IgD-negative memory B cell (primary cell): ENCODE data around the gene MNAT1. TPM values are rescaled to one million over a fixed set of nuclear protein-coding genes. Genes with fewer than 3 reads are reported as not detected.

Source experiments
- H3K27ac Mint-ChIP-seq, 3 donors: one replicate each; pipeline ENCODE4 v1.8.0; 2020 to 2022; ENCODE audit warnings: mild to moderate bottlenecking in 3 of 3, mixed read lengths in 3 of 3, moderate library complexity in 1 of 3
- H3K27me3 Mint-ChIP-seq: one replicate; pipeline ENCODE4 v1.8.0; 2021; ENCODE audit warnings: mixed read lengths
- H3K36me3 Mint-ChIP-seq: one replicate; pipeline ENCODE4 v1.8.0; 2020; ENCODE audit warnings: mild to moderate bottlenecking, mixed read lengths
- H3K4me1 Mint-ChIP-seq, 3 donors: one replicate each; pipeline ENCODE4 v1.8.0; 2020 to 2022; ENCODE audit warnings: mixed read lengths in 3 of 3, mild to moderate bottlenecking in 1 of 3
- H3K4me3 Mint-ChIP-seq, 4 donors: one replicate each; pipeline ENCODE4 v1.8.0; 2020 to 2022; ENCODE audit warnings: mild to moderate bottlenecking in 4 of 4, mixed read lengths in 4 of 4, moderate library complexity in 3 of 4
- H3K9me3 Mint-ChIP-seq, 3 donors: one replicate each; pipeline ENCODE4 v1.8.0; 2020 to 2021; ENCODE audit warnings: mixed read lengths in 3 of 3, mild to moderate bottlenecking in 1 of 3
- polyA plus RNA-seq: library from polyadenylated mRNA; unstranded; fragments of 300-500 nt; fragmentation: Illumina TruSeq; gene quantifications from one replicate; pipeline ENCODE4 v1.2.3, GENCODE V29; 2021

MNAT1 gene
- polyA plus RNA-seq, 1 donor from 2014 or later = 18.0 TPM

DNA sequence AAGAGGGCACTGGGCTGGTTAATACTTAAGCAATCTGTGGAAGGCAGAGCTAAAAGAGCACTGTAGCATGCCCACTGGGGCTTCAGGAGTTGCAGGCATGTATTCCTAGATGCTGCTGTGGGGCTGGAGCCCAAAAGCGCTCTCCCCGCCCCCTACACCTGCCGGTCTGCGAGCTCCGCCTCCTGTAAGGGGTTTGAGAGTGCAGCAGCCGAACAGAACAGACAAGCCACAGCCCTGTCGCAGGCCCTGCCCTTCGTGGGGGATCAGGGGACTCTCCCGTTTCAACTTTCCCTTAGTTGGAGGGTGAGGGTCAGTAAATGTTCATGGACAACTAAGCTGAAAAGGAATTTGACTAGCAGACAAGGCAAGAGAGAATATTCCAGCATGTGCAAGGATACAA, 264.1 kb downstream of the MNAT1 start:
- Mint-ChIP-seq H3K36me3 (peaks cover 20% of the 10 kb centered on the region), H3K27ac (no peak overlapping the region), H3K4me3 (no peak overlapping the region), H3K27me3 (no peaks in the 10 kb centered on the region), H3K4me1 (peaks cover 0 to 2% (median 2%) of the 10 kb centered on the region in 3 donors), H3K9me3 (peaks cover 0 to 2% (median 0%) of the 10 kb centered on the region in 3 donors)

DNA sequence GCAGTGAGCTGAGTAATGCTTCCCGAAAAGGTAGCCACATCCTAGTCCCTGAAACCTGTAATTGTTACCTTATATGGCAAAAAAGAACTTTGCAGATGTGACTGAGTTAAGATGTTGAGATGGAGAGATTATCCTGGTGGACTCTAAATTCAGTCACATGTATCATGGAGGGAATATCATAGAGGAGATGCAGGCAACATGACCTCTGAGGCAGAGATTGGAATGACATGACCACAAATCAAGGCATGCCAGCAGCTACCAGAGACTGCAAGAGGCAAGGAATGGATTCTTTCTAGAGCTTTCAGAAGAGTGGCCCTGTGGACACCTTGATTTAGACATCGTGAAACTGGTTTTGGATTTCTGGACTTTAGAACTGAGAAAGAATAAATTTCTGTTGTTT, 265.0 kb downstream of the MNAT1 start:
- Mint-ChIP-seq H3K36me3 (peaks cover 24% of the 10 kb centered on the region), H3K4me1 (peaks cover 0 to 2% (median 2%) of the 10 kb centered on the region in 3 donors), H3K4me3 (no peak overlapping the region), H3K27me3 (no peaks in the 10 kb centered on the region), H3K9me3 (peaks cover 0 to 2% (median 0%) of the 10 kb centered on the region in 3 donors), H3K27ac (no peak overlapping the region)

DNA sequence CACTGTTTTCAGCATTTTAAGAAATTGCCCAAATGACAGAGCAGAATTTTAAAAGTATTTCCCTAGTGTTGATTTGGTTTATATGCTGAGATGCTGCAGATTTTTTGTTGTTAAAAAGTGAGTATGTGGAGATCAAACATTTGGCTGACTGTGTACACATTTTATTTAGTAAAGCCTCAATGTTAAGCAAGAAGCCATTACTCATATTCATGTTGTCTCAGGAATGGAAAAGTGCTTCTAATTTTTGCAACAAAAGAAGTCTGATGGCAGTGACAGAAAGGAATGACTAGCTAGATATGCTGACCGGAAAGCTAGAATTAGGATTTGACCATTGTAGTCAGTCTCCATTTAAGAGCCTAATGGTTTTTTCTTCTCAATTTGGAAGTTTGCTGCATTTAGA, 269.0 kb downstream of the MNAT1 start:
- Mint-ChIP-seq H3K4me3 (no peak overlapping the region), H3K36me3 (peaks cover 12% of the 10 kb centered on the region), H3K27me3 (no peaks in the 10 kb centered on the region), H3K9me3 (peaks cover 0 to 2% (median 0%) of the 10 kb centered on the region in 3 donors), H3K4me1 (no peaks in the 10 kb centered on the region), H3K27ac (no peak overlapping the region)

DNA sequence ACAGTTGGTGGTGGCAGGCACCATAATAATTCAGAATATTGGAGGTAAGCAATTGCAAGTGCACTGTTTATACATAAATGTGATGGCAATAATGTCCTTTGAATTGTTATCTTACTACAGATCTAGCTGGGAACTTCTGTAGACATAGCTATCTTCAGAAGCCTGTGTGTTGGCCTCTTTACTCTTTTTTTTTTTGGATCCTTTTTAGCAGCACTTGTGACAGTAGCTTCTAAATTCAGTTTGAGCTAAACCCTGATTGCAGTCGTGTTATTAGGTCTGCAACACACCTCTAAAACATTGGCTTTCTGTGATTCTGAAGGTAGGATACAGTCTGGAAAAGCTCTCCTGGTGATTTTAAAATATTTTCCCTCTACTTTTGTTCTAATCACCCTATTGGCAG, 285.0 kb downstream of the MNAT1 start:
- H3K27ac Mint-ChIP-seq = no peak overlapping the region
- no peaks in the 10 kb centered on the region for H3K36me3 Mint-ChIP-seq
- no peak overlapping the region for H3K4me3 Mint-ChIP-seq
- H3K9me3 Mint-ChIP-seq = no peaks in the 10 kb centered on the region
- no peaks in the 10 kb centered on the region for H3K27me3 Mint-ChIP-seq
- no peaks in the 10 kb centered on the region for H3K4me1 Mint-ChIP-seq

Other genes with a start within 250 kb of the MNAT1 start
- gene C14orf39, start 248.7 kb upstream of the MNAT1 start, polyA plus RNA-seq = not detected
- not detected for gene SIX6, start 225.6 kb upstream of the MNAT1 start, polyA plus RNA-seq
- not detected for gene SIX1, start 85.3 kb upstream of the MNAT1 start, polyA plus RNA-seq
- gene SIX4, start 10.4 kb upstream of the MNAT1 start, polyA plus RNA-seq = not detected
- 8.4 TPM for gene TRMT5, start 246.3 kb downstream of the MNAT1 start, polyA plus RNA-seq
- gene SLC38A6, start 246.5 kb downstream of the MNAT1 start, polyA plus RNA-seq = 3.5 TPM